HCT116 (cell line): Measurements from ENCODE around the gene TMC6. TPM values are rescaled to one million over a fixed set of nuclear protein-coding genes. Genes with fewer than 3 reads are reported as not detected.

Source experiments
- ATAC-seq: fragments of 200-7000 bp; cut with Tn5 transposase; 2 replicates; pipeline ENCODE4 v1.9.1; 2020; ENCODE audit warnings: mild to moderate bottlenecking, moderate library complexity
- BruUV-seq: library from RNA; stranded (reverse); fragments of 400-500 nt; replicated peaks from 2 replicates; lab custom pipeline; 2021; lab: Mats Ljungman, UMichigan
- CTCF ChIA-PET: fragments of 300-600 bp; sonication (Branson Sonifier 250); formaldehyde crosslinking; loops from one replicate; lab custom pipeline; 2021; ENCODE audit warnings: antibody characterized with exemption; lab: Charles Lee
- POLR2A ChIA-PET: fragments of 300-600, 350-600 bp; sonication (Branson Sonifier 250); formaldehyde crosslinking; loops from one replicate; lab custom pipeline; 2021; ENCODE audit warnings: antibody characterized with exemption; lab: Charles Lee
- RAD21 ChIA-PET, 2 experiments: fragments of 300-600 bp; sonication (Branson Sonifier 250); formaldehyde crosslinking; loops; one replicate each; lab custom pipeline; 2023; ENCODE audit warnings: low total read pairs in 2 of 2; ENCODE audit not compliant: uncharacterized antibody in 2 of 2, unreplicated experiment in 2 of 2, low non-redundant PET in 1 of 2; lab: Charles Lee
- DNase-seq: peaks from one replicate; pipeline ENCODE4 v3.0.0-alpha.2; 2010; ENCODE audit warnings: low read depth, low spot score
- H2AFZ ChIP-seq: fragments of 200-600 bp; shearing (Covaris generic), sonication (generic); 2 replicates; pipeline ENCODE4 v1.6.1; 2017; ENCODE audit warnings: low read depth, mixed run types, mixed read lengths, antibody characterized with exemption, low read length; ENCODE audit not compliant: poor library complexity, severe bottlenecking
- H3K27ac ChIP-seq: 2 replicates; pipeline ENCODE4 v1.5.1; 2012; ENCODE audit warnings: low read depth, low read length
- H3K27me3 ChIP-seq: fragments of 200-600 bp; sonication (generic); 2 replicates; pipeline ENCODE4 v1.6.1; 2016; ENCODE audit warnings: mixed run types, low read length, mixed read lengths; ENCODE audit not compliant: insufficient read depth
- H3K36me3 ChIP-seq, 2 experiments: fragments of 200-500 bp in 1 of 2; fragments of 200-600 bp in 1 of 2; sonication (Bioruptor generic) in 1 of 2; sonication (generic) in 1 of 2; 2 replicates each; pipeline versions ENCODE4 v1.5.1 to v1.6.1; 2014 to 2016; ENCODE audit warnings: low read length in 2 of 2, inconsistent platforms in 1 of 2, mixed read lengths in 1 of 2, mixed run types in 1 of 2; ENCODE audit not compliant: insufficient read depth in 2 of 2, control insufficient read depth in 1 of 2
- H3K4me1 ChIP-seq, 2 experiments: fragments of 200-600 bp in 1 of 2; sonication (generic) in 1 of 2; 2 replicates each; pipeline versions ENCODE4 v1.5.1 to v1.6.1; 2012 to 2017; ENCODE audit warnings: low read length in 2 of 2, inconsistent platforms in 1 of 2, mild to moderate bottlenecking in 1 of 2, mixed read lengths in 1 of 2, mixed run types in 1 of 2, moderate library complexity in 1 of 2; ENCODE audit not compliant: insufficient read depth in 2 of 2, control insufficient read depth in 1 of 2
- H3K4me2 ChIP-seq: fragments of 200-600 bp; sonication (generic); 2 replicates; pipeline ENCODE4 v1.6.1; 2017; ENCODE audit warnings: mixed run types, low read length, mixed read lengths
- H3K4me3 ChIP-seq, 2 experiments: fragments of 200-600 bp in 1 of 2; sonication (generic) in 1 of 2; replicated peaks in 1 of 2; 2 replicates each; pipeline ENCODE4 v1.5.1; 2011 to 2016; ENCODE audit warnings: low read length in 2 of 2, control low read depth in 1 of 2, low read depth in 1 of 2, mild to moderate bottlenecking in 1 of 2, mixed read lengths in 1 of 2, mixed run types in 1 of 2
- H3K79me2 ChIP-seq: fragments of 200-600 bp; sonication (generic); 2 replicates; pipeline ENCODE4 v1.6.1; 2017; ENCODE audit warnings: mild to moderate bottlenecking, mixed run types, low read length, moderate library complexity, mixed read lengths; ENCODE audit not compliant: insufficient read depth
- H3K9ac ChIP-seq: fragments of 200-600 bp; sonication (generic); 2 replicates; pipeline ENCODE4 v1.6.1; 2016; ENCODE audit warnings: low read length, mixed read lengths
- H3K9me2 ChIP-seq: fragments of 200-600 bp; sonication (generic), shearing (Covaris generic); 2 replicates; pipeline ENCODE4 v1.6.1; 2017; ENCODE audit warnings: mixed run types, mild to moderate bottlenecking, moderate library complexity; ENCODE audit not compliant: insufficient read depth
- H3K9me3 ChIP-seq, 2 experiments: fragments of 200-500 bp in 1 of 2; fragments of 200-600 bp in 1 of 2; sonication (Bioruptor generic) in 1 of 2; sonication (generic) in 1 of 2; 2 replicates each; pipeline ENCODE4 v1.6.1; 2014 to 2017; ENCODE audit warnings: low read length in 2 of 2, mixed read lengths in 2 of 2, inconsistent platforms in 1 of 2, low read depth in 1 of 2, mild to moderate bottlenecking in 1 of 2, mixed run types in 1 of 2, moderate library complexity in 1 of 2; ENCODE audit not compliant: control insufficient read depth in 1 of 2, insufficient read depth in 1 of 2
- H4K20me1 ChIP-seq: fragments of 200-600 bp; sonication (generic), shearing (Covaris generic); 2 replicates; pipeline ENCODE4 v1.6.1; 2017; ENCODE audit warnings: mixed run types, mild to moderate bottlenecking, moderate library complexity; ENCODE audit not compliant: insufficient read depth
- CBX3 ChIP-seq: IDR thresholded peaks from 2 replicates; pipeline ENCODE4 v1.6.1; 2012; ENCODE audit warnings: low read depth
- EZH2 ChIP-seq: fragments of 200-600 bp; sonication (generic); IDR thresholded peaks from 2 replicates; pipeline ENCODE4 v1.6.1; 2017; ENCODE audit warnings: antibody characterized with exemption, mixed run types
- FOSL1 ChIP-seq: IDR thresholded peaks from 2 replicates; pipeline ENCODE4 v1.6.1; 2012; ENCODE audit warnings: low read depth
- POLR2A ChIP-seq: IDR thresholded peaks from 2 replicates; pipeline ENCODE4 v1.7.0; 2011; ENCODE audit warnings: borderline replicate concordance; ENCODE audit not compliant: insufficient read depth, insufficient read length; ENCODE audit errors: extremely low read depth
- POLR2AphosphoS5 ChIP-seq: IDR thresholded peaks from 2 replicates; pipeline ENCODE4 v1.6.1; 2011; ENCODE audit warnings: mild to moderate bottlenecking, low read depth, low read length, moderate library complexity
- RAD21 ChIP-seq: IDR thresholded peaks from 2 replicates; pipeline ENCODE4 v1.6.1; 2012; ENCODE audit warnings: low read depth, mild to moderate bottlenecking
- SIN3A ChIP-seq: IDR thresholded peaks from 2 replicates; pipeline ENCODE4 v1.6.1; 2012; ENCODE audit warnings: low read depth
- SRF ChIP-seq: IDR thresholded peaks from 2 replicates; pipeline ENCODE4 v1.6.1; 2012; ENCODE audit warnings: low read depth
- intact Hi-C: fragments of 100-400 bp; cut with micrococcal nuclease; formaldehyde crosslinking; loops from 2 replicates; pipeline ENCODE4 v1.10.0; 2022
- total RNA-seq: library from RNA; stranded (reverse); gene quantifications from one replicate; pipeline ENCODE4 v1.2.1, GENCODE V29; 2021; ENCODE audit not compliant: unreplicated experiment
- TF ChIP-seq, protein P1 (sequence below): IDR thresholded peaks from 2 replicates; pipeline ENCODE4 v1.6.1; 2012
- TF ChIP-seq, protein P2 (sequence below): IDR thresholded peaks from 2 replicates; pipeline ENCODE4 v1.6.1; 2011; ENCODE audit warnings: mild to moderate bottlenecking, low read length, moderate library complexity; ENCODE audit not compliant: insufficient replicate concordance; ENCODE audit errors: extremely low read depth

The TMC6 gene
- total RNA-seq, 1 experiment from 2014 or later, result 142 TPM

DNA sequence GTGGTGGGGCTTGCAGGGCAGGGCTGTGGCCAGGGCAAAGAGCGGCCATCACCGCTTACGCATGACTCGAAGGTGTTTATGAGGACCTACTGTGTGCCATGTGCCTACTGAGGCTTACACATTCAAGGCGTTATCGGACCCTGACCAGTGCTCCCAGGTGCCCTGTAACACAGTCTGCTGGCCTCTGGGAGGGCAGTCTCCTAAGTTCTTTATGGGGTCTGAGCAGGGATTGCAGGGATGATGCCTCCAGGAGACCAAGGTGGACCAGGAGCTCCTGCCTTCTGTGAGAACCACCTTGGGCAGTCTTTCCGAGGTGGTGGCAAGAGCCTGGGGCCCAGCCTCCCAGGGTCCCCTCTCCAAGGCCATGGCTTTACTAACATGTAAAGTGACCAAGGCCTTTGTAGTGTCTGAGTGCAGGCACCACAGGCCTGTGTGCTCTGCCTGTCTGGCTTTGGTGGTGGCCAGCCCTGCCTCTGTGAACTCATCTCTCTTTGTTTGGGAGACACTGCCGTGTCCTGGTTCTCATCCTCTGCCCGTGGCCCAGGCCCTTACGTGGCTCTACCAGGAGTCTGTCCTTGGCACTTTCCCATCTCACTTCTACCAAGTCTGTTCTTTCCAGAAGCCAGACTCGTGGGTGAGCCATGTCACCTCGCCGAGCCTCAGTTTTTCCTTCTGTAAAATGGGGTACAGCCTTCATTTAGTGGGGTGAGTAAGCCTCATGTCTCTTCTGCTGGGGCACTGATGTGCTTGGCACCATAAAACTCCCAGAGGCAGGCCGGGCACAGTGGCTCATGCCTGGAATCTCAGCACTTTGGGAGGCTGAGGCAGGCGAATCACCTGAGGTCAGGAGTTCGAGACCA is 36.4 kb upstream of the TMC6 start:
- peaks cover 13% of the 10 kb centered on the region for H3K79me2 ChIP-seq
- ATAC-seq, result no peak
- no peak for TF ChIP-seq POLR2A
- TF ChIP-seq EZH2, result no peak
- no peaks in the 10 kb centered on the region for H3K9me3 ChIP-seq
- H3K4me1 ChIP-seq, result peaks cover 20 to 34% of the 10 kb centered on the region in 2 experiments; a peak in 3 of 4 replicates
- CTCF ChIA-PET, result interaction anchor here (0.6 kb wide), 1 partner anchor 23 kb away, joined by 3 read pairs; no protein-coding TSS in a partner anchor
- RAD21 ChIA-PET, result no interaction called here
- DNase-seq, result no peak
- no peaks in the 10 kb centered on the region for H3K27me3 ChIP-seq
- H3K27ac ChIP-seq, result no peak overlapping the region
- no peaks in the 10 kb centered on the region for H3K36me3 ChIP-seq
- POLR2A ChIA-PET, result no interaction called here
- H3K9ac ChIP-seq, result no peak overlapping the region
- H3K4me3 ChIP-seq, result no peak overlapping the region
- H4K20me1 ChIP-seq, result peaks cover 4% of the 10 kb centered on the region; the same call in 1 of the 2 replicates
- intact Hi-C loops, result loop anchor here (5.0 kb wide), 1 partner anchor 812 kb away; the partner anchor contains the start of gene LGALS3BP
- BruUV-seq, result no TSS peak
- no peaks in the 10 kb centered on the region for H3K9me2 ChIP-seq
- no peak overlapping the region for H3K4me2 ChIP-seq
- H2AFZ ChIP-seq, result no peak overlapping the region

DNA sequence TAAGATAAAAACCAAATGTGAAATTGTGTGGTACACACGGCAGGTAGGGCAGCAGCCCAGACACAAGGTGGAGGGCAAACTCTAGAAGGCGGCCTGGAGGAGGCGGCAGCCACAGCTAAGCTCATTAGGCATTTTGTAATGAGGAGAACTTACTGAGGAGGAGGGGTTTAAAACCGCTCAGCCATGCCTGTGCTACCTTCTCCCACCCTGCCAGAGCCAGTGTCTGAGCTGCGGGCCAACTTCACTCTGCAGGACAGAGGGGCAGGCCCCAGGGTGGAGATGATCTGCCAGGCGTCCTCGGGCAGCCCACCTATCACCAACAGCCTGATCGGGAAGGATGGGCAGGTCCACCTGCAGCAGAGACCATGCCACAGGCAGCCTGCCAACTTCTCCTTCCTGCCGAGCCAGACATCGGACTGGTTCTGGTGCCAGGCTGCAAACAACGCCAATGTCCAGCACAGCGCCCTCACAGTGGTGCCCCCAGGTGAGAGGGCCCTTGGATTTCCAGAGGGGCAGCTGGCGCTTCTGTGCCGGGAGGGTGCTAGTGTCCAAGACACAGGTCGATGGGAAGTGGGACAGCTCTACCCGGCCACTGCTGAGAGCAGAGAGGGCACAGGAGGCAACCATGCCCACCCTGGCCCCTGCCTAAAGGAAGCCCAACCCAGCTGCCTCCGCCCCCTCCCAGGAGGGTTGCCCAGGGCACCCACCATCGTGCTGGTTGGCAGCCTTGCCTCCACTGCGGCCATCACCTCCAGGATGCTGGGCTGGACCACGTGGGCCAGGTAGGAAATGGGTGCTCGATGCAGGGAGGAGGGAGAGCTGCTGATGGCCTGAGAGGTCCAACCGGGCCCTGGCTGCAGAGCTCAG is 35.6 kb upstream of the TMC6 start:
- Histone ChIP-seq H3K9me3 (no peaks in the 10 kb centered on the region), H3K79me2 (peaks cover 5% of the 10 kb centered on the region), H2AFZ (no peak overlapping the region), H3K9me2 (no peaks in the 10 kb centered on the region), H3K4me1 (peaks cover 15 to 25% of the 10 kb centered on the region in 2 experiments; a peak in 3 of 4 replicates), H3K27ac (no peak overlapping the region), H3K36me3 (no peaks in the 10 kb centered on the region), H4K20me1 (no peaks in the 10 kb centered on the region), H3K9ac (no peak overlapping the region), H3K4me2 (no peak overlapping the region), H3K27me3 (no peaks in the 10 kb centered on the region), H3K4me3 (no peak overlapping the region)
- intact Hi-C loops, result no loop called here
- ChIA-PET RAD21 (no interaction called here), POLR2A (interaction anchor here (1.3 kb wide), 1 partner anchor 23 kb away, joined by 7 read pairs; the partner anchor contains the start of genes AFMID and TK1), CTCF (interaction anchor here (0.6 kb wide), 1 partner anchor 22 kb away, joined by 3 read pairs; no protein-coding TSS in a partner anchor)
- no peak for DNase-seq
- BruUV-seq, result no TSS peak
- ATAC-seq, result no peak
- TF ChIP-seq FOSL1 (no peak), POLR2AphosphoS5 (no peak), CBX3 (no peak), SIN3A (no peak), SRF (no peak), RAD21 (no peak)
- TF ChIP-seq, protein P1, sequence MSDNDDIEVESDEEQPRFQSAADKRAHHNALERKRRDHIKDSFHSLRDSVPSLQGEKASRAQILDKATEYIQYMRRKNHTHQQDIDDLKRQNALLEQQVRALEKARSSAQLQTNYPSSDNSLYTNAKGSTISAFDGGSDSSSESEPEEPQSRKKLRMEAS, result no peak
- TF ChIP-seq, protein P2, sequence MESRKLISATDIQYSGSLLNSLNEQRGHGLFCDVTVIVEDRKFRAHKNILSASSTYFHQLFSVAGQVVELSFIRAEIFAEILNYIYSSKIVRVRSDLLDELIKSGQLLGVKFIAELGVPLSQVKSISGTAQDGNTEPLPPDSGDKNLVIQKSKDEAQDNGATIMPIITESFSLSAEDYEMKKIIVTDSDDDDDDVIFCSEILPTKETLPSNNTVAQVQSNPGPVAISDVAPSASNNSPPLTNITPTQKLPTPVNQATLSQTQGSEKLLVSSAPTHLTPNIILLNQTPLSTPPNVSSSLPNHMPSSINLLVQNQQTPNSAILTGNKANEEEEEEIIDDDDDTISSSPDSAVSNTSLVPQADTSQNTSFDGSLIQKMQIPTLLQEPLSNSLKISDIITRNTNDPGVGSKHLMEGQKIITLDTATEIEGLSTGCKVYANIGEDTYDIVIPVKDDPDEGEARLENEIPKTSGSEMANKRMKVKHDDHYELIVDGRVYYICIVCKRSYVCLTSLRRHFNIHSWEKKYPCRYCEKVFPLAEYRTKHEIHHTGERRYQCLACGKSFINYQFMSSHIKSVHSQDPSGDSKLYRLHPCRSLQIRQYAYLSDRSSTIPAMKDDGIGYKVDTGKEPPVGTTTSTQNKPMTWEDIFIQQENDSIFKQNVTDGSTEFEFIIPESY, result no peak
